HPDE6-E6E7 (cell line): ENCODE measurements around the gene IRF7.
"Not testable (repeated sequence)": the region's sequence is repeated elsewhere in the genome, so short reads cannot be mapped to it uniquely, and the experiment has no call there.

Experiments used
- DNase-seq: peaks from one replicate; pipeline ENCODE4 v3.0.0; 2011; ENCODE audit warnings: missing footprints; ENCODE audit errors: extremely low spot score

Gene IRF7

GRCh38 chr11:581342-581741 is 34.4 kb downstream of the IRF7 start:
- no peak for DNase-seq

DNA sequence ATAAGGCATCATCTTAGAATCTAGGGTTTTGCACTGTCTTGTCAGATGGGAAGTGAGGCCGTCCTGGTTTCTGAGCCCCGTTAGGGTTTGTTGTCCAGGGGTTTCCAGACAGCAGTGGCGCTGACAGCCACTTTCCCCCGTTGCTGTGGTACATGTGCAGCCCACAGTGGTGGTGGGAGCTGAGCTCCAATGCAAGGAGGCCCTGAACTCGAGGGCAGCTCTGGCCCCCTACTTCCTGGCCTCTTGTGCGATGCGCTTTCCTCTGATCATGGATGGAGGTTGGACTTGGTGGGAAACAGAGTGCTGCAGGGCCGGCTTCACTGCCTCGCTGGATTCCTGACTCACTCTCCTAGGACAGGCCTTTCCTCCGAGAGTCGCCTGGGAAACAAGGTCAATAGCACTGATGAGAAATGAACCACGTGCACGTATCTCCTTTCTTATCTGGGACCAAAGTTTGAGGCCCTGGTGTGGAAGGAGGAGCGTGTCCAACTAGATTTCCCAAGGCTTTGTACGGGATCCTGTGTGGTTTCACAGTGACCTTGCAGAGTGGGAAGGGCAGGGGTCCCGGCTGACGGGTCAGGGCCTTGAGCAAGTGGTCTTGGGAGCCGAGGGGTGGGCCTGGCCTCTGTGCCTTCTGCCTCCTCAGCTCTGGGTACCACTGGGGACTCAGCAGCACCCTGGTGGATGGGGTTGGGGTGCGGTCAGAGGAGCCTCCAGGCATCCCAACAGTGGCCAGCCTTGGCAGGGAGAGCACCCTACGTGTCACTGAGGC is 35.7 kb downstream of the IRF7 start:
- no peak for DNase-seq

DNA sequence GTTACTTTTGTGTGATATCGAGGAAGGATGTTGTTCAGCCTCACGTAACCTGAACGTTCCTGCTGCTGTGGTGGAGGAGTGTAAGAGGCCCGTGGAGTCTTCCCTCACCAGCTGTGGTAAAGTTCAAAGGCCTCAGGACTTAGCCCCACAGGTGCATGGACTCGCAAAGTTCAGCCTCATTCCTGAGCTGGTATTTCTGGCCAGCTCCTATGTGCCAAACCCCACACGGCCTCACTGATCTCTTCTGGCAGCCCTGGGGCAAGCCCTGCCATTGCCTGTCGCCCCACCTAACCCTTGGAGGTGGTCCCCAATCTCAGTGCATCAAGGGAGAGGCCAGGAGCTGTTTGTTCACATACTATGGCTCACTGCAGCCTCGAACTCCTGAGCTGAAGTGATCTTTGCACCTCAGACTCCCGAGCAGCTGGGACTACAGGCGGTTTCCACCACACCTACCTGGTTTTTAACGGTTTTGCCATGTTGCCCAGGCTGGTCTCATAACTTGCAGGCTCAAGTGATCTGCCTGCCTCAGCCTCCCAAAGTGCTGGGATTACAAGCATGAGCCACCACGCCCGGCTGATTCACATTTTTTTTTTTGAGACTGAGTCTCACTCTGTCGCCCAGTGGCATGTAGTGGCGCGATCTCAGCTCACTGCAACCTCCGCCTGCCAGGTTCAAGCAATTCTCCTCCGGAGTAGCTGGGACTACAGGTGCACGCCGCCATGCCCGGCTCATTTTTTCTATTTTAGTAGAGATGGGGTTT is 37.3 kb downstream of the IRF7 start:
- DNase-seq: no peak

- DNase-seq: no peak
Observed at GRCh38 chr11:577611-577894, 38.2 kb downstream of the IRF7 start.

- no peak for DNase-seq
Observed at GRCh38 chr11:576811-577610, 38.7 kb downstream of the IRF7 start.

- peak; percentile 95 for DNase-seq
Observed at GRCh38 chr11:575996-576768, 39.6 kb downstream of the IRF7 start, which contains the start of gene PHRF1. Gene PHRF1 (plus strand): TSS chr11:576470. CDS start chr11:581513, 5,043 bp downstream.

- DNase-seq: peak; percentile 63
Observed at GRCh38 chr11:575313-575995, 40.3 kb downstream of the IRF7 start.

GRCh38 chr11:574632-575312 is 41.0 kb downstream of the IRF7 start:
- no peak for DNase-seq

- DNase-seq: not testable (repeated sequence)
Observed at GRCh38 chr11:574031-574570, 41.6 kb downstream of the IRF7 start.

- DNase-seq: no peak
Observed at GRCh38 chr11:573146-573759, 42.5 kb downstream of the IRF7 start.

- no peak for DNase-seq
Observed at GRCh38 chr11:571802-572185, 44.0 kb downstream of the IRF7 start.

DNA sequence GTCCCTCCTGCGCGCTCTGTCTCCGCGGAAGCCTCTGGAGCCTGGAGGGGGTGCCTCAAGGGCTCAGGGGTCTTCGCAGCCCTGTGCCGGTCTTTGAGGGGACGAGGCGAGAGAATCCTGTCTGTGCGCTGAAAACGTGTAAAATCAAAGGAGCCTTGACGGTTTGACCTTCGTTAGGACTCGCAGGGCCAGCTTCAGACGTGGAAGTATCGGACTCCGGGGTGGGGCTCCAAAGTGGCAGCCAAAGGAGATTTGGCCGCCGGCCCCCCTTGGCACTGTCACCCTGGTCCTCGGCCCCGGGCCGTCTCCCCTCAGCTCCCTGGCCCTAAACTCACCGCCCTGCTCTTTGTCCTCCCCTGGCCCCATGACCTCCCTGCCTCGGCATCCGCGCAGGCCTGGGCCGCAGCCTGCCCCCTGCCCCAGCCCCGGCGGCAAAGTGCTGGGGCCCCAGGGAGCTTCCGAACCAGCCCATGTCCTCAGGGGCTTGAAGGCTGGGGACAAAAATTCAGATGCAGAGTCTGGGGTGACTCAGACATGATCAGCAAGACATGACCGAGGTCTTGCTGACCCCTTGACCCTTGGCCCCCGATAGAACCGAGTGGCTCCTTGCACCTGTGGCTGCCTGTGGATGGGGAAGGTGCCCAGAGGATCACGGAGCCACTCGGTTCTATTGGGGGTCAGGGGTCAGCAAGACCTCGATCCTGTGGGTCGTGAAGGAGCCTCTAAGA is 46.4 kb downstream of the IRF7 start:
- DNase-seq: no peak

DNA sequence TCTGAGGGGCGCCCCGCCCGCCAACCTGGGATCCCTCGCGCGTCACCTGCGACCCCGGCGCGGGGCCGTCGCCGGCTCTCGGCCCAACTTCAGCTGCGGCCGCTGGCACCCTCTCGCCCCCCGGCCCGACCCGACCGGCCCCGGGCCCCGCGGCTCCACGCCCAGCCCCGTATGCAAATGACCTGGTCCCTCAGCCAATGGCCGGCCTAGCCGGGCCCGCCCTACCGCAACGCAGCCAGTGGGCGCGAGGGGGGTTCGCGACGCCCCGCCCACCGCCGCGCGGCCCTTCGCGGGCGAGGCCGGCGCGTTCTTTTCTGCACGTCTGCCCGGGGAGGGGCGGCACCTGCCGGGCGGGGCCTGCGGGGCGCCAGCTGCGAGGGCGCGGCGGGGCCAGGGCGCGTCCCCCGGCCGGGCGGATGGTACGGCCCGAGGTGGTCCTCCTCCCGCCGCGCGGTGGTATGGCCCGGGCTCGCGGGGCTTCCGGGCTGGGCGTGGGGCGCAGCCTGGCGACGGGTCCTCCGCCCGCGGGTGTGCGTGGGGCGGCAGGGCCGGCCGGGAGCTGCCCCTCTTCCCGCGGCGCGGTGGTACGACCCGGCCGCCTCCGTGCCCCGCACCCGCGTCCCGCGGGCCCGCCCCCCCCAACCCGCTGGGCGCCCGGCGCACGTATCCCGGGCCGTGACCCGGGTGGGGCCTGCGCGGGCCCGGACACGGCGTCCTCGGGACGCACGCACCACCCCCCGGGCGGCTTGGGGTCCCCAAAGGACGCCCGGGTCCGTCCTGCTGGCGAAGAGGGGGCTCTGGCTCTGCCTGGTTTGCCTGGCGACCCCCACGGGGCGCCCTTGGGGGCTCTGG is 47.2 kb downstream of the IRF7 start:
- DNase-seq: peak; percentile 89

DNA sequence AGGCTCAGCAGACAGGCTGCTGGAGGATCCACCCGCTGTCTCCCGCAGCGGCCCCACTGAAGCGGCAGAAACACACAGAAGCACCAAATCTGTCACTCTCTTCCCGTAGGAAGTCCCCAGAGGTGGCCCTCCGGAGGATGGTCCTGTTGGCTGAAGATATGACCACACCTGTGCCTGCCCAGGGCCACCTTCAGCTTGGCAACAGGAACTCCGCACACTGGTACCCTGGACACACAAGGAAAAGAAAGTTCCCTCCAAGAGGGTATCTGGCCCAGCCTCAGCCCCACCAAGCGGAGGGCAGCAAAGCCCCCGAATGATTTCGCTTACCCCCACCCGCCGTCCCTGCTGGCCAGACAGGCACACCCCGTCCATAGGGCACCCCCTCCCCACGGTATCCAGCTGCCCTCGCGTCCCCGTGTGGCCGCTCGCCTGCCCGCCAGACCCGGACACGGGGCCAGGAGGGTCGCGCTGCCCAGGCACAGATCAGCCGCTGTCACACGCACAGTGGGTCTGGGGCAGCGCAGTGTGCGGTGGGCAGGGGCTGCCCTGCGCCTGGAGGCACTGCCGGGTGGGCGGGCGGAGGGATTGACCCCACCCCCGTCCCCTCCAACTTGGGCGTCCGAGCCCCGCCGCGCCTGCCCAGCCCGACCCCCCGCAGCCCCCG is 48.0 kb downstream of the IRF7 start:
- DNase-seq: no peak

- no peak for DNase-seq
Observed at GRCh38 chr11:567011-567628, 48.6 kb downstream of the IRF7 start.

DNA sequence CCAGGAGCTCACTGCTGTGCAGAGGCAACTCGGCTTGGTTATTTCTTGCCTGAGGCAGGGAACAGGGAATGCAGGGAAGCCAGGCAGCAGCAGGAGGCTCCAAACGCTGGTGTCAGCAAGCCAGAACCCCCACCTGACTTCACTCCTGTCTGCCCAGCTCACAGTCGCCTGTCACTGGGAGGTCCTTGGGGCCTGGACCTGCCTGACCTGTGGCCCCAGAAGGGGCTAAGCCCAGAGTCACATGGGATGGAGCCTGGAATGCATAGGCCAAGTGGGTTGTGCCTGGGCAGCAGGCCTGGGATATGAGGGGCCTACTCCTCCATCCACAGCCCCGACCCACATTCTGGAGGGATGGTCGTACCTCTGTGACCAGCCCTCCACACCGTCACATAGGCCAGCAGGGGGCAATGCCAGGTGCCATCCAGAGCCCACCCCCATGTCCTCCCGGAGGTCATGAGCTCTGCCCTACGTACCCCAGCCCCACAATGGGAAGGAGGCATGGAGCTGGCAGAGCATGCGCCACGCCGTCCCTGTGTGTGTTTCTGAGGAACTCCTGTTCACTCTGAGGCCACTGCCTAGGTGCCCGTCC is 49.7 kb downstream of the IRF7 start:
- DNase-seq: no peak
